A673 (cell line): ENCODE data around the gene HMGCS2.

Source experiments
- CTCF ChIP-seq: fragments of 300-800, 200-600 bp; sonication (generic); conservative IDR thresholded peaks from 2 replicates; pipeline ENCODE4 v1.5.1; 2017; ENCODE audit warnings: low read depth, mild to moderate bottlenecking, antibody characterized with exemption, low read length, moderate library complexity, mixed read lengths
- EZH2 ChIP-seq: fragments of 200-600 bp; sonication (generic); IDR thresholded peaks from 2 replicates; pipeline ENCODE4 v1.6.1; 2017; ENCODE audit warnings: borderline replicate concordance, low read depth, mild to moderate bottlenecking, mixed read lengths, antibody characterized with exemption, low read length; ENCODE audit not compliant: poor library complexity, severe bottlenecking

- TF ChIP-seq CTCF (no peak), EZH2 (no peak)
These were observed 26.0 kb downstream of the HMGCS2 start for GRCh38 chr1:119742677-119743076.
